ENCODE data around the gene BTF3.
"Not testable (repeated sequence)": the region's sequence is repeated elsewhere in the genome, so short reads cannot be mapped to it uniquely, and the experiment has no call there.

Gene BTF3

DNA sequence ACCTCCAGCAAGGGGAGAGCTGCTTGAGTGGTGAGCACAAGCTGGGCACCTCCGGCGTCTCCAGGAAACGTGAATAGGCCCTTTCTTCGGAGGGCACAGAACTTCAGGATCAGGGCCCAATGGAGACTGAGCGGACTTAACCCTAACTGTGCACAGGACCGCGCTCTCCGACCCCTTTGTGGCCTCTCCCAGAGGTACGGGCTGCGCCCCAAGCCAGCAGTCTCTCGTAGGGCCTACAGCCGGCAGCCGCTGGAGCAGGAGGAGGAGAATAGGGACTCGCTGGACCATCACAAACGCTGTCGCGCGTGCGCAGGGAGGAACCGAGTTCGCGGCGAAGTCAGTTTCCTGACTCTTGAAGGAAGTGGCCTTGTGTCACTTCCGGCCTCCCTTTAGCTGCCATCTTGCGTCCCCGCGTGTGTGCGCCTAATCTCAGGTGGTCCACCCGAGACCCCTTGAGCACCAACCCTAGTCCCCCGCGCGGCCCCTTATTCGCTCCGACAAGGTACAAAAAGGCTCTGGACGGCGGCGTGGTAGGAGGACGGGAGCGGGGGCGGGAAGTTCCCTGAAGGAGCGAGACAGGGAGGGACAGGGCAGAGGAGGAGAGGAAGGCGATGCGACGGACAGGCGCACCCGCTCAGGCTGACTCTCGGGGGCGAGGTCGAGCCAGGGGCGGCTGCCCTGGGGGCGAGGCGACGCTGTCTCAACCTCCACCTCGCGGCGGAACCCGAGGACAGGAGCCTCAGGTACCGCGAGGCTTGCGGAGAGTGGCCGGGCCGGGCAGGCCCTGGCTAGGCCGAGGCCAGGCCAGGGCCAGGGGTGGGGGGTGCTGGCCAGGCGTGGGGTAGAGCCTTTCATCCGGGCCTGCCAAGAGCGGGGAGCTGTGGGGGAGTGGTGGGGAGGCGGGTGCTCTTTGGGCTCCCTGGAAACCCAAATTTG is at the start of gene BTF3:
TSS of gene BTF3 (plus strand) at position 386 of the 936 bp plus-strand sequence. CDS start at position 612, 226 bp downstream.
- DNase-seq (ENCODE audit: low spot score) = peak; percentile 98

DNA sequence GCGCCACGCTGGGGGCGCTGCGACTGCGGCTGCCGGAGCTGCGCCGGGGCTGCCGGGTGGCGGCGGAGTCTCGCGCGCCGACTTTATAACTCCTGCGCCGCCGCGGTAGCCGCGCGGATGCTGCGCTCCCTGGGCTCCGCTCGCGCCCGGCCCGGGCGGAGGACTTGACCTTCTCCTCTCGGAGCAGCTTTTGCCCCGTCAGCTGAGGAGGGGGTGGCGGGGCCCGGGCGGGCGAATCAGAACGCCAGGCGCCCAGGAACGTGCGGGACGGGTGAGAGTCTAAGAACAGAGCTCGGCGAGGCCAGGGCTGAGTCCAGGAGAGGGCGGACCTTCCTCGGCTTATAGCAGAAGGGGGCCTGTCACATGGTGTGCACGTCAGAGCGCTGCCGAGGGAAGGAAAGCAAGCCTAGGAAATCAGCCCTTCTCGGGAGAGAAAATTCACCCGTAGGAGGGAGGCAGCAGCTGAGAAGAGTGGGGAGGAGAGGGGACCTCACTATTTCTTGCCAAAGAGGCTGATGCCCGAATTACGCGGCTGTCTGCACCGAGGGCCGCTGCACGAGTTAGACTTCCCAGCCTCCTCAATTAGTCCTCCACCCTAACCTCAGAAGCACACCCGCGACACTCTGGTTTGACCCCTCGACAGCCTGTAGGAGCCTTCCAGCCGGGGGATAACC is 49.6 kb upstream of the BTF3 start, which contains the start of gene FOXD1:
TSS of gene FOXD1 (minus strand) at position 315 of the 674 bp plus-strand sequence. CDS start 415 bp downstream, outside the sequence.
- DNase-seq (ENCODE audit: low spot score) = peak; percentile 86

DNA sequence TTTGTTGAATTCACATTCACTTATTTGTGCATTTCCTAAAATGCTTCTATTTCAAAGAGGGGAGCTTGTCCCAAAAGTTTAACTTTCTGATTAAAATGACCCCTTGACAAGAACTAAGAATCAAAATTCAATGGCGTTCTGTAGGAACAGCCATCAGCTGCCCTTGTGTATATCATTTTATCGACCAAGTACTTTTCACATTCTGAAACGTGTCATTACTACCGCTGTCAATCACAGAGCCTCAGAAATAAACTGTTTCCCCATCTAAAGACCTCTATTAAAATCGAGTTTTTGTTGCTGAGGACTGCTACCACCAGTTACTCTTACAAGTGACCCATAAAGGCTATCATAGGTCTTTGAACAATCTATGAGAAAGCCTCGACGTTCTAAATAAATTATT is 48.1 kb upstream of the BTF3 start:
- DNase-seq (ENCODE audit: low spot score) = no peak

DNA sequence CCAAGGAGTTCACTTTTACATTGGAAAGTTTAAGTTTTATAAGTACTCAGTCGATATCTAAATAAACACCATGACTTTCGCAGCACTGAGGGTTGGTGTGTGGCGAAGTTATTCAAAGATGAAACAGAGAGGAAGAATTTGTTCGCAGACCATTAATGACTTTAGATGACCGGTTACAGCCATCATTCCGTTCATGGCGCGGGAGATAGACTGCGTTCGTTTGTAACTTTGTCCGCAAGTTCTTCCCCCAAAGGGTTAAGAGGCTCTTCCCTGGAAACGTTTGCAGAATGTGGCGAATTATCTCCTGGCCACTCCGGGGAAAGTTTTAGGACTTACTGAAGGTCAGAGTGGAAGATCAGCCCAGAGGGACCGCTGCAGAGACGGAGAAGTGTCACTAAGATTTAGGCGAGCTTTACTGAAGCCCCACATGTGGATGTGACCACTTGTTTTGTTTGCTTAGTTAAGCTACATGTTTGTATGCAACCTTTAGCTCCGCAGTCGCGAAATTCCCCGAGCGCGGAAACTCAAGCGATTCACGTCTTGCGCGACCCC is 47.5 kb upstream of the BTF3 start:
- DNase-seq (ENCODE audit: low spot score) = no peak

DNA sequence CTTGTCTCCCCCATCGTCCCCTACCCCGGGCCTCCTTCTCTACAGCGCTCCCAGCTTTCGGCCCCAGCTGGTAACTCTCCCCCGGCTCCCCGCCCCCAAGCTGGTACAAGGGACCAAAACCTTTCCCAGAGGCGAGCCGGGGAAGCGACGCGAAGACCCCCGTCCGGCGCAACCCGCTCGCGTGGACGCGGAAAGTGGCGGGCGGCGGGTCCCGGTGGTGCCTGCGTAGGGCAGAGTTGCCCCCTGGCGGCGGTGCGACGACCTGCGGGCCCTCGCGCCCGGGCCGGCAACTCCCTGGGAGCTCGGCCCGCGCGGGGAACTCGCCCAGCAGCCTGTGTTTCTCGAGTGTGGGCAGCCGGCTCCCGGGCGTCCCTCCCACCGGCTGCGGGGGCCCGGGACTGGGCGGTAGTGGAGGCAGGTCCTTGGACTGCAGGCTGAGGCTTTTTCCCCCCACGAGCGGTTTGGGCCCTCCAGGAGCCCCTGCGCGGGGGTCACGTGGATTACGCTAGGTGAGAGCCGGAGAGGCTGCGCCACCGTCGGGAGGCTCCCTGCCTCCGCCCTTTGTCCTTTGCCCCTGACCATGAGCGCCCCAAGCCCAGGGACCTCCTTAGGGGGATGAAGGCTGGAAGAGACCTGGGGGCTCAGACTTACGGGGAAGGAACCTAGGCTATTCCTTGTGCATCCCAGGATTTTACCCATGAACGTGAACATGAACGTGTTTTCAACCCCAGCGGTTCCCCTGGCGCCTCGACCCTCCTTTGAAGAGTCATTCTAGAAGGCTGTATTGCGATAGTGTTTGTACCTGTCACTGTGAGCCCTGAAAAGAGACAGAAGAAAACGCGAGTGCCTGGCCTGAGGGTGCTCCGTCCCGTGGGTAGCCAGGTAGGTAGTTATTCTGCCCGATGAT is 46.8 kb upstream of the BTF3 start:
- peak; percentile 64 for DNase-seq (ENCODE audit: low spot score)

DNA sequence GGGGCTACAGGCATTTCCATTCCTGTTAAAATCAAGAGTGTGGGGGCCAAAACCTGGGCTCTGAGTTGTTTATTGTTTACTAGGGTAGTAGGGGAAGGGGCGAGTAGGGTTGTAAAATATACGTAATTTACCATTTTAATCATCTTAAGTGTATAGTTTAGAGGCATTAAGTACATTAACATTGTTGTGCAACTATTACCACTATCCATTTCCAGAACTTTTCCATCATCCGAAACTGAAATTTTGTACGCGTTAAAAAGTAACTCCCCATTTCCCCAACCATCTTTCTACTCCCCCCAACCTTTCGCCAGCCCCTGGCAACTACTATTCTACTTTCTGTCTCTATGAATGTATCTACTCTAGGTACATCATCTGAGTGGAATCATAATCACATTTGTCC is 46.0 kb upstream of the BTF3 start:
- DNase-seq (ENCODE audit: low spot score) = no peak

DNA sequence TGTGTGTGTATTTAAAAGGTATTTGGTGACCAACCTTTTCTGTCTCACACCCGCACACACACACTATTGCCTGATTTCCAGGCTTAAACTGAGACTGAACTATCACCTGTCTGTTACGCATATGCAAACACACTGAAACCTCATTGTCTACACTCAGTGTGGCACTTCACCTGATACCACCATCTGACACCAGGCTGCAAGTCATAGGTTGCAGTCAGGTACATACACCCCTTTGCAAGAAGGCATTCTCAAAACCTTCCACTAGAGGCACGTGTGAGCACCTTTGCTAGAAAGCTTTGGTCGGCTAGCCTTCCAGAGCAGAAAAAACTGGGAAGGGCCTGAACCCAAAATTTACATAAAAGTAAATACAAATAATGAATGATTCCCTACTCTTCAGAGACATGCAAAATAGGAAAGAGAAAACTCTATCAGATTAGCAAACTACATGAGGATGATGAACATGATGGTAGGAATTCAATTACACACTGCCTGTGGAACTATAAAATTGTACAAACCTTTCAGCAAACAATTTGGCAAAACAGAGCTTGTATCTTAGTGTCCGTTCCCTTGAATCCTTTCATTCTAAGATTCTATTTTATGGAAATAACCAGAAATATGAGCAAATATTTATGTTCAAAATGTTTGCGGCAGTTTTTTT is 43.7 kb upstream of the BTF3 start:
- peak; percentile 41 for DNase-seq (ENCODE audit: low spot score)

DNA sequence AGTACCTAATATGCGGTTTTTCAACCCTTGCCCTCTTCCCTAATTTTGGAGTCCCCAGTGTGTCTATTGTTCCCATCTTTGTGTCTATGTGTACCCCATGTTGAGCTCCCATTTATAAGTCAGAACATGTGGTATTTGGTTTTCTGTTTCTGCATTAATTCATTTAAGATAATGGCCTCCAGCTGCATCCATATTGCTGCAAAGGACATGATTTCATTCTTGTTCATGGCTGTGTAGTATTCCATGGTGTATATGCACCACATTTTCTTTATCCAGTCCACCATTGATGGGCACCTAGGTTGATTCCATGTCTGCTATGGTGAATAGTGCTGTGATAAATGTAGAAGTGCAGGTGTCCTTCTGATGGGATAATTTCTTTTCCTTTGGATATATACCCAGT is 41.8 kb upstream of the BTF3 start:
- DNase-seq (ENCODE audit: low spot score) = not testable (repeated sequence)

DNA sequence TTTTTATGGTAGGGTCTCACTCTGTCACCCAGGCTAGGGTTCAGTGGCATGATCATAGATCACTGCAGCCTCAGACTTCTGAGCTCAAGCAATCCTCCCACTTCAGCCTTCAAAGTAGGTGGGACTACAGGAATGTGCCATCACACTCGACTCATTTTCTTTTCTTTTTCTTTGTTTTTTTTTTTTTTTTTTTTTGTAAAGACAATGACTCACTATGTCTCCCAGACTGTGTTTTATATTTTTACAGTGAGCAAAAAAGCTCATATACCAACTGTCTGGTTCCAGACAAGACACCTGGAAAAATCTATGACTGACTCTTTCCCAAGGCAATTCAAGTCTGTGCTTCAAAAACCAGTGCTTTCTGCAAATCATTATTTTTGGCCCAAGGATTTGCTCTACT is 38.9 kb upstream of the BTF3 start:
- no peak for DNase-seq (ENCODE audit: low spot score)

DNA sequence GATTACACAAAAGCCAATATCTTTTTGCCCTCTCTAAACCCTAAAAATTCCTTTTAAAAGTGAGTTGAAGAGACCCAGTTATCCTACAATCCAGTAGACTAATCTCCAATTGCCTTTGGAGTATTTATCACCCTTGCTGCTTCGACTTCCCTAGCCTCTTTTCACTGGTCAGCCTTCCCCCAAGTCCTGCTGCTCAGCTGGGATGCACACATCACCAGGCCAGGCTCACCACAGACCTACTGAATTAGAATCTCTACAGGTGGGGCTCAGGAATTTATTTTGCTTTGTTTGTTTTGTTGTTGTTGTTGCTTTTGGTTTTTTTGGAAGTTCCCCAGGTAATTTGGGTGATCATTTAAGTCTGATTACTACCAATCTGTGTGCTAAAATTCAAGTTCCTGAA is 38.1 kb upstream of the BTF3 start:
- no peak for DNase-seq (ENCODE audit: low spot score)

DNA sequence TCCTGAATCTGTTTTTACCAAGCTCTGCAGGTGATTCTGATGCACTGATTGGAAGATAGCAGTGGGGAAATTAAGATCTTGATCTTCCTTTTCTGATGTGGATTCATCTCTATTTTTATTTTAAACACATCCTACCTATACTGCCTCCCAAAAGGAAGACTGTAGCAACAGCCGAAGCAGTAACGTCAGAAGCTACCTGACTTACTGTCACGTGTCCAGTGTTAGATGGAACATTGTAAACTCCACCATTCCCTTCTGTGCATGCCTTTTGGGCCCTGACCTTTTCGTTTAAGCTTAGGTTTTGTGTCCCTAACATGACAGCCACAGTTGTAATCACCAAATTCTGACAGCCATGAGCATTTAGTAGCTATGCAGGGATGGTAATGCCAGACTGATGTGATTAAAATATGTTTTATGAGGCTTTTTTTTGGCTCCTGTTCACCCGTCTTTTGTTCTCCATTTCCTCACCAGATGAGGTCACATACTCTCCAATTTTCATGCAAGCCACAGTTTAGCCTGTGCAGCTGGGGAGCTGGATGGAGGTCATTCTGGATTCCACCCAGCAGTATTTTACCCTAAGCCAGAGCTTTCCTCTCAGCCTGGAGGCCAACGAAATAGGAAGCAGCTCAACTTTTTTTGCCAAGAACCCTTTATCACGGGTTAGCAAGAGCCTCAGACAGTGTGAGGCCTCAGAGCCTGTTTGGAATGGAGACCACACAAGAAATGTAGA is 34.1 kb upstream of the BTF3 start:
- peak; percentile 70 for DNase-seq (ENCODE audit: low spot score)

DNA sequence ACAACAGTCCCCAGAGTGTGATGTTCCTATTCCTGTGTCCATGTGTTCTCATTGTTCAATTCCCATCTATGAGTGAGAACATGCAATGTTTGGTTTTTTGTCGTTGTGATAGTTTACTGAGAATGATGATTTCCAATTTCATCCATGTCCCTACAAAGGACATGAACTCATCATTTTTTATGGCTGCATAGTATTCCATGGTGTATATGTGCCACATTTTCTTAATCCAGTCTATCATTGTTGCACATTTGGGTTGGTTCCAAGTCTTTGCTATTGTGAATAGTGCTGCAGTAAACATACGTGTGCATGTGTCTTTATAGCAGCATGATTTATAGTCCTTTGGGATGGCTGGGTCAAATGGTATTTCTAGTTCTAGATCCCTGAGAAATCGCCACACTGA is 29.6 kb upstream of the BTF3 start:
- not testable (repeated sequence) for DNase-seq (ENCODE audit: low spot score)

DNA sequence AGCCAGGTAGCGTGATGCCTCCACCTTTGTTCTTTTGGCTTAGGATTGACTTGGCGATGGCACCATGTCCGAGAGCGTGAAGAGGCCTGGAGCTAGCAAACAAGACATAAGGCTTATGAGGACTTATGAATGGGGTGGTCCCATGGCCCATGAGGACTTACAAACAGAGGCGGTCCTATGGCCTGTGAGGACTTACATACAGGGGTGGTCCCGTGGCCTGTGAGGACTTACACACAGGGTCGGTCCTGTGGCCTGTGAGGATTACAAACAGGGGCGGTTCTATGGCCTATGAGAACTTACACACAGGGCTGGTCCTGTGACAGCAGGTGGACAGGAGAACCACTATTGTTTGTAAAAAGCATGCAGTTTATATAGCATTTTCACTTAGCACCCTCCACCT is 28.4 kb upstream of the BTF3 start:
- DNase-seq (ENCODE audit: low spot score) = no peak

DNA sequence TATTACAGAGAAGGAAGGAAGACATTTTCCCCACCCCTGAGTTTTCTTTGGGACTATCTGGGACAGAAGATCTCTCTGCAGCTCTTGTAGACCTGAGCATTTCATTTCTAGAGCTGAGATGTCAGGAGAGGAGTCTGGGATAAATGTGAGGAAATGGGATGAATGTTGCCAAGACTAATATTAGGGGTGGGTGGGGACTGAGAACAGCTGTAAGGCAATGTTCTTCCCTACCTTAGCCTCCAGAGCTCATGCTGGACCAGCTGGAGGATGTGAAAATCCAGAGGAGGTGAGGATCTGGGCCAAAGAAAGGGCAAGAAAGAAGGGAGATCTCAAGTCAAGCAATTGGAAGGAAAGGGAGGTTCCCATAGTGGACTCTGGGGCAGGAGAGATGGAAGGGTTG is 26.6 kb upstream of the BTF3 start:
- DNase-seq (ENCODE audit: low spot score) = no peak

DNA sequence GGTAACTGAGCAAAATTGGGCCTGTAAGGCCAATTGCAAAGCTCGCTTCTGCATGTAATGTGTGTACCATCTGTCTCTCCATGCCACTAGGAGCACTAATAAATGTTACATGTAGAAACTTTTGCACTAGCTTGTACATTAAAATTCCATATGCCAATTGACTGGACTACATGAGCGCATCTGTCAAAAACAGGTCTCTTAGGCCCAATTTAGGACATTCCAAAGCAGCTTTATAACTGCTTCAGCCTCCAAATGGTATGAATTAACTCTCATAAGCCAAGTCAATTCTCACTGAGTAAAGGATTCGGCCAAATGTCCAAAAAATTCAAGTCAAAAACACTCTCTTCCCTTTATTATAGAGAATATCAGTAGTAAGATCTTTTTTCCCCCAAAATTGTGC is 26.1 kb upstream of the BTF3 start:
- DNase-seq (ENCODE audit: low spot score) = no peak

DNA sequence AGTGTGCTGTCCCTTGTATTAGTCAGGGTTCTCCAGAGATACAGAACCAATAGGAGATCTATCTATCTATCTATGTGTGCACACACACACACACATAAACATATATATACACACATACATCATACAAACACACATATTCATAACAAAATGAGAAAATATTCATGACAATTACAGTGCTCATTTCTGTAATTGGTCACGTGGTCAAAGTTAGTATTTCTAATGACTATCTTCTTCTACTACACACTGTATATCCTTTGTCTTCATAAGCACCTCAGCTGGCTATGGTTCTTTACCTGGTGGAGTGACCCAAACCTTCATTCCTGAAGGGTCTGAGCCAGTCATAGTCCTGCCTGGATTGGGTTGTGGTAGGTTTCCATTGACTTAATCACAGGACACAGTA is 17.7 kb upstream of the BTF3 start:
- no peak for DNase-seq (ENCODE audit: low spot score)

DNA sequence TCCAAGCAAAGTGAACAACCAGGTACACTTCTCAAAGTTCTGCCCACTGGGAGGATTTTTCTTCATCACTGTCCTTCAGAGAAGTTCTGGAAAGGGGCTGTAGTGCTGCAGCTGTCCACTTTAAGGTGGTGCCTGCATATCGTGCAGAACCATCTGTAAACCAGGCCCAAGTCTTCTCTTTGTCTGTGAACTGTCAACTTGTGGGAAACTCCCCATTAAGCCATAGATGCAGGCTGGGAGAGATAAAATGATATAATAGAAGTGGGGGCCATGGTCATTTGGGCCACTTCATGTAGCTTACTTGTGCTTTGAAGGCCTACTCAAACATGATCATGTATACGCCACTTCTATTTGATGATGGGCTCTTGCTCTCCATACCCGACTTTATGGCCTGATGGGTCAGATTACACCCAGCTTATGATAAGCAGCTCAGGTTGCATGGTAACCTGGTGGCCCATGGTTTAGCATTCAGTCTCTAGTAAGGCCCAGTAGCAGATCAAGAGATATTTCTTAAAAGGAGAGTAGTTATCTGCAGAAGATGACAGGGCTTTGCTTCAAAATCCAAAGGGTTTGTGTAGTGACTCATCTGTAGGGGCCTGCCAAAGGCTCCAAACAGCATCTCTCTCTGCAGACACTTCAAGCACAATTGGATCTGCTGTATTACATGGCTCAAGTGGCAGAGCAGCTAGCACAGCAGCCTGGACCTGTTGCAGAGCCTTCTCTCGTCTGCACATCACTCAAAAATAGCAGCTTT is 15.7 kb upstream of the BTF3 start:
- peak; percentile 53 for DNase-seq (ENCODE audit: low spot score)

DNA sequence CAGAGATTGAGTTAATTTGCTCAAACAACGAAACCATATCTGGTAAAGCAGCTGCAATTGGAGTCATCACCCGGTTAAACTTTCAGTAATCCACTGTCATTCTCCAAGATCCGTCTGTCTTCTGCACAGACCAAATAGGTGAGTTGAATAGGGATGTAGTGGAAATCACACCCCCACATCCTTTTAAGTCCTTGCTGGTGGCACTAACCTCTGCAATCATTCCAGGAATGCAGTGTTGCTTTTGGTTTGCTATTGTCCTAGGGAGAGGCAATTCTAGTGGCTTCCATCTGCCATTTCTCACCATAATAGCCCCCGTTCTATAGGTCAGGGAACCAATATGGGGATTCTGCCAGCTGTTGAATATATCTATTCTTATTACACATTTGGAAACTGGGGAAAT is 14.6 kb upstream of the BTF3 start:
- DNase-seq (ENCODE audit: low spot score) = no peak

DNA sequence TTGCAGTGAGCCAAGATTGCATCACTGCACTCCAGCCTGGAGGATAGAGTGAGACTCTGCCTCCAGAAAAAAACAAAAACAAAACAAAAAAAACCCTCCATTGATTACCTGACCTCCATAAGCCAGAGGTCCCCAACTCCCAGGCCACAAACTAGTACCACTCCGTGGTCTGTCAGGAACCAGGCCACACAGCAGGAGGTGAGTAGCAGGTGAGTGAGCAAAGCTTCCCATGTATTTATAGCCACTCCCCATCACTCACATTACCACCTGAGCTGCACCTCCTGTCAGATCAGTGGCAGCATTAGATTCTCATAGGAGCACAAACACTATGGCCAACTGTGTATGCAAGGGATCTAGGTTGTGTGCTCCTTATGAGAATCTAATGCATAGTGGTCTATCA is 13.7 kb upstream of the BTF3 start:
- DNase-seq (ENCODE audit: low spot score) = no peak

DNA sequence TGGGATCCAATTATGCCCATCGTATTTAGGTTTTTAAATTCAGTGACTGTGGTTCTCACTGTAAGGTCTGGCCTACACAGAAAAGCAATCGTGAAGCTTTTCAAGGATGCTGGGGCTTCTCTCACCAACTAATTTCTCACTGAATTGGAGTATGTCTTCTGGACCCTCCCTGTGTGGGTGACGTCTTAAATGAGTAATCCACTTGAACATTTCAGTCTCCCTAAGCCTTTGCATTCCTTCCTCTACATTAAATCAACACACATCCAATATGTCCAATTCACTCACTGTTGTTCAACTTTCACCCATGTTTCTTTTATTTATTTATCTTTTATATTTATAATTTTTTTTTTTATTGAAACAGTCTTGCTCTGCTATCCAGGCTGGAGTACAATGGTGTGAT is 12.5 kb upstream of the BTF3 start:
- no peak for DNase-seq (ENCODE audit: low spot score)
